Stimulated activated CD4-positive, alpha-beta T cell treated with anti-CD3 and anti-CD28 coated beads, TNF-alpha, amount 100 ng/mL, for 1 hour (primary cell): ENCODE data around the gene RGL2.
"Not testable (repeated sequence)": the region's sequence is repeated elsewhere in the genome, so short reads cannot be mapped to it uniquely, and the experiment has no call there.

Source experiments
- DNase-seq, 3 donors: peaks; one replicate each; pipeline ENCODE4 v3.0.0-alpha.2; 2020; ENCODE audit warnings: low read depth in 3 of 3, low spot score in 1 of 3

Gene RGL2

DNA sequence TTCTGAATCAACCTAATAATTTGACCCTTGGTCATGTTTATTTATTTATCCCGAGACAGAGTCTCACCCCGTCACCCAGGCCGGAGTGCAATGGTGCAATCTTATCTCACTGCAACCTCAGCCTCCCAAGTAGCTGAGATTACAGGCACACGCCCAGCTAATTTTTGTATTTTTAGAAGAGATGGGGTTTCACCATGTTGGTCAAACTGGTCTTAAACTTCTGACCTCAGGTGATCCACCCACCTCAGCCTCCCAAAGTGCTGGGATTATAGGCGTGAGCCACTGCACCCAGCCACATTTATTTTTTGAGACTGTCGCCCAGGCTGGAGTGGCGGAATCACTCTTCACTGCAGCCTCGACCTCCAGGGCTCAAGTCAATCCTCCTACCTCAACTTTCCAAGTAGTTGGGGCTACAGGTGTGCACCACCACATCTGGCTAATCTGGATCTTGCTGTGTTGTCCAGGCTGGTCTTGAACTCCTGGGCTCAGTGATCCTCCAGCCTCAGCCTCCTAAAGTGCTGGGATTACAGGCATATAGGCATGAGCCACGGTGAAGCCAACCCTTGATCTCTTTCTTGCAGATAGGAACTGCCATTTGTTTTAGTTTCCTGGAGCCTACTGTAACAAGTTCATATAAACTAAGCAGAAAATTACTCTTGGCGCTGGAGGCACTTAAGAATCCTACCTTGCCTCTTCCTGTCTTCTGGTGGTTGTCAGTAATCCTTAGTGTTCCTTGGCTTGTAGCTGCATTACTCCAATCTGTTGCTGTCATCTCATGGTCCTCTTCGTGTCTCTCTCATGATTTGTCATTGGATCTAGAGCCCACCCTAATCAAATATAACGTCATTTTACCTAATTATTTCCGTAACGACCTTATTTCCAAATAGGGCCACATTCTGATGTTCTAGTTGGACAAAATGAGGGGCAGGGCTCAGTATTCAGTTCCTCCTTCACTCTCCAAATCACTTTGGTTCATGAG lies 24.5 kb downstream of the RGL2 start:
- no peak for DNase-seq

DNA sequence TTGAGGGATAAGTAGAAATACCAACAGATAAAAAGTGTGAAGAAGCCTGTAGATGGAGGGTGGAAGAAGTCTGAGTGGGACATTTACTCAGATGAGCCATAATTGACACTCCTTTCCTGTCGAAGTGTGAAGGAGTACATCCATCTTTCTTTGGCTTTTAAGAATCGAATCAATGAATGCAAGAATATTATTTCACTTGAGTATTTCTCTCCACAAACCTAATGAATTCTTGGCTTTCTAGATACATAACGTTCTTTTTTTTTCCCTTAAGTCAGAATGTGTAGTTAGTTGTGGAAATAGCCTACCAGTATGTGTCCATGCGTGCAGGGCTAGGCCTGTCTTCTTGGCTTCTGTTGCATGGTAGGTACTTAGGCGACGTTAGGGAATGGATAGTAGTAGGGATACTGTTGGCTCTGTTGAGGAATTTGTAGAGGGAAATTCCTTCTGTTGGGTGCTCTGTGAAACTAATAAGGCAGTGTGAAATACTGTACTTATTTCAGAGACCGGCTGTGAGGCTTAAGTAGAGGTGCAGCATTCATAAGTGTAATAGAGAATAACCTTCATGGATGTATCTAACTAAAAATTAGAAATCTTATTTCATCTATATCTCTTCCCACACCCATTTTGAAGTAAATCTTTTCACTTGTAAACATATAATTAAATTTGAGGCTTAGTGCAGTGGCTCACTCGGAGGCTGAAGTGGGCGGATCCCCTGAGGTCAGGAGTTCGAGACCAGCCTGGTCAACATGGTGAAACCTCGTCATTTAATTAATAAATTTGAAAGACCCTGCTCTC lies 25.4 kb downstream of the RGL2 start:
- no peak for DNase-seq

DNA sequence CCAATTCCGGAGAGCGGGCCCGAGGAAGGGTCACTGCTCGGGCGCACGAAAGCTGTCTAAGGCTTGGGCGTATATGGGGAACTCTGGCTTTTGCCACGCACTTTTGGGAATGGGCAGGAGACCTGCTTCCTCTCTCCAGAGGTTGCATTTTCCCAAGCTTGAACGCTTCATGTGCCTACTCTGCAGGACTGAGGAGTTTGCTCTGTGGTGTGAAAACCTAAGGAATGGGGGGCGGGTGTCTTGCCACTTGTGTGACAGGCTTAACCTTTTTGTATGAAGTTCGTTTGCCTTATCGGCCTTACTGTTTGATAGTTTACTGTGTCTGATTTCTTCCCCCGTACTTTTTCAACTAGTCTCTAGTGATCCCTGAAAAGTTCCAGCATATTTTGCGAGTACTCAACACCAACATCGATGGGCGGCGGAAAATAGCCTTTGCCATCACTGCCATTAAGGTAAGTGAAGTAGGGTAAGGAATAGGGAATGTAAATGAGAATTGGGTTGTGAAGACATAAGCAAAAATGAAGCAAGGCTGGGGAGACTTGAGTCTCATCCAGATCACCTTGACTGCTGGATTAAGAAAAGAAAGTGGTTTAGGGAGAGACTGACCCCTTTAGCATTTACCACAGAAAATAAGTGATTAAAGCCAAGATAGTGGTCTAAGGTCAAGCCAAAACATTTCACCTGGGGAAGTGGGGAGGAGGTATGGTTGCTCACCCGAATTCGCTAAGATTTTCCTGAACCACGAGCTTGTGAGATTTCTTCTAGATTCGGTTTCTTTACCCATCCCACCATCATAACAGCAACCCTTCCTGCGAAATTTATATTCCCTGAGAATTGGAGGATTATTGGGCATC lies 26.2 kb downstream of the RGL2 start:
- no peak for DNase-seq

DNA sequence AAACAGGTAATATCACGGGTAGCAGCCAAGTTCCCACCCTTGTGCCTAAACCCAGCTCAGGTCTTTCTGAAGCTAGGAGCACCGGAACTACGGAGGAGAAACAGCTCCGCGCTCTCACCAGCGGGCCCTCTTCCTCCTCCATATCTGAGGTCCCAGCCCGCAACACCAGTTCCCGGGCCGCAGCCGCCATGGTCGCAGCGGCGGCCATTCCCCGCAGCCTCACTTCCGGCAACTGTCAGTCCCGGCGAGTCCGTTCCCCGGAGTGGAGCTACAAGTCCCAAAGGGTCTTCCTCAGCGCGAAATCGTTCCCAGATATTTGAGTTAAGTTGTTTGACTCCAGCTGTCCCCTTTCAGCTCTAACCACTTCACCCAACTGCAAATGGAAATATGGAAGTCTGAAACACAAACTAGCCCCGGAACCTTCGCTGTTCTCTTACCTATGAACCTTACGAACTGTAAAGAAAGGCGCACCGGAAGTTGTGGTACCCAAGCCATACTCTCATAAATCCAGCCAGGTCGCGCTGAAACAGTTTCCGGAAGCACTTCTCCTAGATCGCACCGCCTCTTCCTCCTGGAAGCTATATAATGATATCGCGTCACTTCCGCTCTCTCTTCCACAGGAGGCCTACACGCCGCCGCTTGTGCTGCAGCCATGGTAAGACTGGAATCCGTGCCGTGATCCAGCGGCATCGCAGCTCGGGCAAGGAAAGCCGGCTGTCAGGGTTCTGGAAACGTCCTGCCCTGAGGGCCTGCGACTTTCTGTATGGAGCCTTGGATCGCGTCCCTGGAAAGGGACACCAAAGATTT lies 27.1 kb downstream of the RGL2 start, which contains the start of the genes RPS18 and VPS52:
Gene RPS18 (plus strand): TSS at position 608 of the 807 bp plus-strand sequence. CDS start 45 bp downstream, at position 653.
Gene VPS52 (minus strand): TSS at position 409 of the 807 bp plus-strand sequence. CDS start 201 bp downstream, at position 208.
- DNase-seq, result peak; percentile 73 to 87 (median 85)

DNA sequence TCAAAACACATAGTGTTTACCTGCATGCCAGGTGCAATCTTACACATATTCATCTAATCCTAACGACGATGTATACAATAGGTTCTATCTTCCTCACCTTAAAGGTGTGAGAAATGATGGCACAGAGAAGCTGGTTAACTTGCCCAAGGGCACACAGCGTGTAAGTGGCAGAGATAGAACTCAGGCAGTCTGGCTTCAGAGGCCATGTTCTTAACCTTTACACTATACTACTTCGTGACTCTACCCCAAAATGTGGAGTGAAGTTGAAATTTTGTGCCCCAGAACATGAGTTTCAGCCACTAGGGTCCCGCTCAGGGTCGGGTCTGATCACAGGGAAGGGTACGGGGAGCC lies 27.6 kb downstream of the RGL2 start:
- DNase-seq, result no peak

DNA sequence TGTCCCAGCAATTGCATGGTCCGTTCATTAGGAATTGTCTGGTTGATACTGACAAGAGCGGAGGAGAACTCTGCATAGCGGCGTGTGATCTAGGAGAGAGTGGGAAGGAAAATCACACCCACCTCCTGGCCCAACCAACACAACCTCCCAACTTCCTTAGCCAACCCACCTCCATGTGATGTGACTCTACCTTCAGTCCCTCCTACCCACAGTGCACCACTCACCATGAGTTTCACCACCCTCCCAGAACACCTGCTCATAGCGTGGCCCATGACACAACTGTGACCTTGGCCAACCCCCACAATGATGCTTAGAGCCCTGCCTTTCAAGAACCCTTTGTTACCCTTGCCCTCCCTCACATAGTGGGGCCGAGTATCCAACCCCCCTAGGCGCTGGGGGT lies 34.7 kb downstream of the RGL2 start:
- DNase-seq, result no peak

DNA sequence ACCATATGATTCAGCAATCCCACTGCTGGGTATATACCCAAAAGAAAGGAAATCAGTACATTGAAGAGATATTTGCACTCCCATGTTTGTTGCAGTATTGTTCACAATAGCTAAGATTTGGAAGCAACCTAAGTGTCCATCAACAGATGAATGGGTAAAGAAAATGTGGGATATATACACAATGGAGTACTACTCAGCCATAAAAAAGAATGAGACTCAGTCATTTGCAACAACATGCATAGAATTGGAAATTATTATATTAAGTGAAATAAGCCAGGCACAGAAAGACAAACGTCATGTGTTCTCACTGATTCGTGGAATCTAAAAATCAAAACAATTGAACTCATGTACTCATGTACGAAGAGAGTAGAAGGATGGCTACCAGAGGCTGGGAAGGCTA lies 36.3 kb downstream of the RGL2 start:
- not testable (repeated sequence) for DNase-seq

DNA sequence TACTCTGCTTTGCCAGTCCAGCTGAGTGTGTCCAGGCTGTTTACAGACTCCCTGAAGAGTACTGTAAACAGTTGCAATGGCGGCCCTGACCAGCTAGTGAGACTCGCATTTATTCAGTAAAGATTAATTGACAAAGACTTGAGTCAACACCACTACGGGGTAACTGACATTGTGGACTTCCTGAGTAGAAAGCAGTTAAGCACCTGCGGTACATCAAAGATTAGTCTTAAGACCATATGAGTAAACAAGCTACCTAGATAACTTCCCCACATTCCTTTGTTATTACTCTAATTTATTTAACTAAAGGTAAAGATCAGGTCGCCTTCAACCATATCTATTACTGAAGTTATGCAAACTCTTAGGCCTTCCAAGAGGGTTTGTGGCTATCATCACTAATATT lies 39.7 kb downstream of the RGL2 start:
- DNase-seq, result no peak

DNA sequence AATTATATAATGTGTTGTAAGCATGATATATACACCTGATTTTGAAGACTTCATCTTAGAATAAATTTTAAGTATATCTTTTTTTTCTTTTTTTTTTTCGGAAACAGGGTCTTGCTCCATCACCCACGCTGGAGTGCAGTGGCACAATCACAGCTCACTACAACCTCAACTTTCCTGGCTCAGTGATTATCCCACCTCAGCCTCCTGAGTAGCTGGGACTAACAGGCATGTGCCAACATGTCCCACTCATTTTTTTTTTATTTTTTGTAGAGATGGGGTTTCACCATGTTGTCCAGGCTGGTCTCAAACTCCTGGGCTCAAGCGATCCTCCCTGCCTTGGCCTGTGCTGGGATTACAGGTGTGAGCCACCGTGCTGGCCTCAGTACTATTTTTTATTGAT lies 44.2 kb downstream of the RGL2 start:
- no peak for DNase-seq

DNA sequence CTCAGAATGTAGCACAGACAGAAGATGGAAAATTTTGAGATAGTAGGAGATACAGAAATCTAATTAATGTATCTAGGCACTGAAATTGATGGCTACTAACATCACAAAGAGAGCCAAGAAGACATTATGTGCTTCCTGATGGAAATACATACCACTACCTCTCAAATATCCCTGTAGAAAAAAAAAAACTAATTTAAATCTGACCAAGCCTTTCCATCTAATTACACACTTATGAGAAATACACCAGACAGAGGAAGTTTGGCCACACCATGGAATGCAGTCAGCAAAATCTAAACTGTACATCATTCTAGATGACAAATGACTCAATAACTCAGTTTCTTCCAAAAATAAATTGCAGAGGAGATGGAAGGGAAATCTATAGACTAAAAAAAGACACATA lies 46.0 kb downstream of the RGL2 start:
- no peak for DNase-seq

DNA sequence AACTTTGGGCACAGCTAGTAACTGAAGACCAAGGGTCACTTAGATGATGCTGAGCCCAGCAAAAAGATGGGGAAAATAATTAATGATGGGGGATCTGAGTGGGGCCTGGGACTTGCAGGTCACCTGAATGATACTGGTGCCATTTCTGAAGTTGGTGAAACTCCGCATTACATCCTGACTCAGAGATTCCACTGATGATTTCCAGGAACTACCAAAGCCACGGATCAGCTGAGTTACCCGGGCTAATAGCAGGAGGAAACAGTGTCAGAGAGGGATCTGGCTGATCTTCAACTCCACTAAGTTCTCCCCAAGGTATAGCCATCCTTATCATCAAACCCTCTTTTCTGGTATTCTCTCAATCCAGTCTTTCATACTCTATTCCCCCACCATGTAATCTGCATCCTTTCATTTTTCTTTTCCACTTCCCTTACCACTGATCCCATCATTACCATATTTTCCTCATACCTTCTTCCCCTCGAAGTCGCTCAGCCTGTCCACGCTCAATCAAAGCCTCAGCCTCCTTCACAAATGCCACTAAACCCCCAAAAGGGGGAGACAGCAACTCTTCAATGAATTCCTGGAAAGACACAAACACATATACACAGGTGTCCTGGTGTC lies 47.2 kb downstream of the RGL2 start:
- no peak for DNase-seq

DNA sequence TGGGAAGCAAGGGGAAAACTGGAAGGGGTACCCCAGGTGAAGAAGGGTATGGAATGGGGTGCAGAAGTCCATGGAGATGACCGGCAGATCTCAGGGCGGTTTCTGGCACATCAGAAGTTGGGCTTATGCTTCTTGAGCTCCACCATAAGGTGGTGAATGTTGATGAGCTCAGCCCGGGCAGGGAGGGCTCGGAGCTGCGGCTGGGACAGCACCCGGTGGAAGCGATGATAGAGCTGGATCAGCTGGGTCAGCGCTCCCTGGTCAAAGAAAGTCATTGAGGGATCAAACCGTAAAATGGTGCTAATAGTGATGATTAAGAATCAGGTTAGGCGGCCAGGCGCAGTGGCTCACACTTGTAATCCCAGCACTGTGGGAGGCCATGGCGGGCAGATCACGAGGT lies 48.0 kb downstream of the RGL2 start:
- DNase-seq, result no peak

DNA sequence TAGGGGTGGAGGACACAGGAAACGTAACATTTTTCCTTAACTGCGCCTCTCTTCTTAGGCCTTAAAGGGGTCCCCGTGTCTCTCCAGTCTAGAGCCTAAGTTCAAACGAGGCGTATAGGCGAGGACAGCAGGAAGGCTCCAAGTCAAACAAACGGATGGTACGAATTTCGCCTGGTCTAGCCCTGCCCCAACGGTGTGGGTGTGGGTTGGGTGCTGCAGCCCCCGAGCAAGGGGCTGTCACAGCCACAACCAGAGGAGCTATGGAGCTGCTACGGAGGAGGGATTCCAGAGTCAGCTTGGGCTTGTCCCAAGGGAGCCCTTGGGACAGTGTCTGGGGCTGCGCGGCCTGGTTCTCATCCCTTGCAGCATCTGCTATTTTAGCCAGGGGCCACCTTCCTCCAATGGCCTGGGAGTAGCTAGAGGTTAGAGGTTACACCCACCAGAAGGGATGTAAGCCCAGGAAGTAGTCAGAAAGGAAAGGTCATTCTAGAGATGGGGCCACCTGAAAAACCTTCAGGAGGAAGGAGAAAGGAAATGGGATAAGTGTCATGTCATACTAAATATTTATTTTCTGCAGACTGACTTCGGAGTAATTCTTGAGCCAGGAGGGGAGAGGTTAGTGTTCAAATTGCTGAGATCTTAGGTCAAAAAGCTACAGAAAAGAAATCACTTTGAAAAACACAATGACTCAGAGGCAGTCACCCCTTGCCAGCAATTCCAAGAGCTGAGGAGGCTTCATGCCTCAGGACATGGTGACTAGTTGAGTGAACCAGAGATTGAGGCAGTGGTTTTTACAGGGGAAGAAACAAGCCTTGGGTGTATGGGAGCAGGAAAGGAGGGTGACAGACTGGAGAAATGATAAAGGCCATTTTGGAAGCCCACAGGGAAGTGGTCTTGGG lies 48.8 kb downstream of the RGL2 start:
- DNase-seq, result no peak

DNA sequence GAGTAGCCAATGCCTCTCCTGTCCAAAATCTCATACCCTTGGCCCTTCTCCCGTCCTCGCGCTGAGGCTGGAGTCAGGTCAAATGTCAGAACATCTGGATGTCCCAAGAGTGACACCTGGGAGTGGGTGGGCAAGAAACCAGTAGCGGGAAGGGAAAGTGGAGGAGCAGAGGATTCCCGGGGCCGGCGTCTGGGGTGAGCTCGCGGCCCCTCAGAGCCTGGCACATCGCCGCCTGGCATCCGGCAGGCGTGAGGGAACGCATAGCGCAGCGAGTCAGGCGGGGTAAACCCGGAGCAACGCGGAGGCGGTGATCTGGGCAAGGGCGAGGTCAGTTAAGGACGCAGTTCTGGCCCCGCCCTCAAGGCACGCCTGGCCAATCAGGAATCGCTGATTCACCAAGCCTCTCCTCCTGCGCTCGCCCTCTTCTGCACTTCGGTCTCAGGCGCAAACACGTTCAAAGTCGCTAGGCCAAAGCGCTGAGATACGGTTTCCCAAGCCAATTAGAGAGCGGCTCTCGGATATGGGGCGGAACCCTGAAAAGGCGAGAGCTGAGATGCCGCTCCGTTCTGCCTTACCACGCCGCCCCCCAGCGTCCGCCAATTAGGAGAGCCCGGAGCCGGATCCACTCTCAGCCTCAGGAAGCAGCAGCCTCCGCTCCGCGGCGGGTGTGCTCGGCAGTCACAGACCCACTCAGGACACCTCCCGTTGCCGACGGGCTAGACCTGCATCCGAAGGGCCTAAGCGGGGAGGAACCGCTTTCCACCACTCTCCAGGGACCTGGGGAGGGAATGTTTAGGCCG lies 49.6 kb downstream of the RGL2 start:
- peak; percentile 83 to 91 (median 89) for DNase-seq

DNA sequence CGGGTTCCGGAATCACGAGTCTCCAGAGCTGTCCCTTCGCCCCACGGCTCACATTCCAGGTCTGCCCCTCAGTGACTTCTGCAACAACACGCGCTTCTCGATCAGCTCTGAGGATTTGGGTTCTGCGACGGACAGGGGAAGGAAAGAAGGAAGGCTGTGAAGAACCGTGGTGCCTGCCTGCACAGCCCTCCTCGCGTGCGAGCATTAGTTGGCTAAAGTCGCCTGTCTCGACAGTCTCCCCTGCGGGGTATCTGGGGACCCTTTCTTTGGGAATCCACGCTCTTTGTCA lies 50.2 kb downstream of the RGL2 start:
- no peak for DNase-seq

DNA sequence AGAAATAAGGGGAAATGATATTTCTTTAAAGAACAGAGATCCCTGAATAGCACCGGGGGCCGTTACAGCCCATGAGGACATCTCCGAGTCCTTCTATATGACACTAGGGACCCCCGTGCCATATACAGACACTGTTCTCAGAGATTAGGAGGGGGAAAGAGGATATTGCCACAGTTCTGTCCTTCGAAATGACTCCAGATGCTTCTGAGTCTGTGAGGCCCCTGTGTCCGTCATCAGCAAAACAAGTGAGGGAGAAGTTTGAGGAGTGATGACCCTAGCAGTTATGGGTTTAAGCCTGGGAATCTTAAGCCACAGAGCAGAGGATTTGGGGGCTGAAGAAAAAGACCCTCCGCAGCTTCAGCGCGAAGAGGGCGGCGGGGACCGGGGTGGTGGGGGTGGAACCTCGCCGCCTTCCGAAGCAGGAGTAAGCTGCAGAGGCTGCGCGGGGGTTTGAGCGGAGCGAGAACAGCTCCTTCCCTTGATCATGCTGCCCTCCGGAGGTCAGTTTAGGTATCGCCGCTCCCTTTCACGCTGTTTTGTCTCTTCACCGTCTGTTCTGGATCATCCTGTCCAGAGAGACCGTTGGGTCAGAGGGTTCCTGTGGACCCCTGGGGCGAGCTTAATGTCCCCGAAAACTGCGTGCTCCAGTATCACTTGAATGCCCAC lies 50.6 kb downstream of the RGL2 start:
- DNase-seq, result peak; percentile 78 to 94 (median 81)

DNA sequence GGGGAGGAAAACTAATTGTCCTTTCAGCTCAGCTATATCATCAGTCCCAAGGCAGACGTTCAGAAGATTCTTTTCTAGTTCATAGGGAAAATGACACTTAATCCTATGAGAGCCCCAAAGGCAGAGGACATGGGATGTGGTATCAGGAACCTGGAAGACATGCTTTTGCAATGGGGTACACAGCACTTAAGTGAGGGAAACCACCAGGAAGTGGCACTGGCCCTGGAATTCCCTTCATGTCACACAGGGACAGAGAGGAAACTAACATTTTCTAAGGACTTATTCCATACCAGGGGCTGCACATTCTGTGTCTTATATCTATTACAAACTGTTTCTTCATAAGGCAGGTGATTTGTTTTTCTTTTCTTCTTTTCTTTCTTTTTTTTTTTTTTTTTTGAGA lies 55.3 kb downstream of the RGL2 start:
- no peak for DNase-seq

DNA sequence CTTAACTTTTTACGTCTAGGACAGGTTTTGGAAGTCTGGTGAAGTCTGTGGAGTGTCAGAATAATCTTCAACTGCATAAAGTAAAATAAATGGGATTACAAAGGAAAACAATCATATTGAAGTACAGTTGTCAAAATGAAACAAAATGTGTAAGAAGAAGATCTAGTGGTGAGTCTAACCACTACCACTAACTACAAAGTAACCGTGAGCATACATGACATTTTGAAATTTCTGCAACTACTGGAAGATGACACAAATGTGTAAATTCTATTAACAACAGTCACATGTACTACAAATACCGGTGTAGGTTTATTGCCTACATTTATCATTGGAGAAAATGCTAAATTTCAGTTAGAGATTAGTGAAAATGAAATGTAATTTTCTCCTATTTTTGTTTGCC lies 56.8 kb downstream of the RGL2 start:
- DNase-seq, result no peak
